H4 (cell line): ENCODE measurements around the gene CABP2. TPM values are rescaled to one million over a fixed set of nuclear protein-coding genes. Genes with fewer than 3 reads are reported as not detected.
"Not testable (repeated sequence)": the region's sequence is repeated elsewhere in the genome, so short reads cannot be mapped to it uniquely, and the experiment has no call there.

Experiments used
- DNase-seq: peaks from one replicate; pipeline ENCODE4 v3.0.0-alpha.2; 2015; ENCODE audit warnings: low spot score
- total RNA-seq: library from RNA; depleted of rRNA; stranded (reverse); fragments of >200 nt; shearing (Covaris generic); gene quantifications from 2 replicates; pipeline ENCODE4 v1.2.3, GENCODE V29; 2014

The CABP2 gene
- total RNA-seq, 1 experiment from 2014 or later, result not detected

- no peak for DNase-seq
Observed at GRCh38 chr11:67538823-67539505, 15.7 kb upstream of the CABP2 start.

DNA sequence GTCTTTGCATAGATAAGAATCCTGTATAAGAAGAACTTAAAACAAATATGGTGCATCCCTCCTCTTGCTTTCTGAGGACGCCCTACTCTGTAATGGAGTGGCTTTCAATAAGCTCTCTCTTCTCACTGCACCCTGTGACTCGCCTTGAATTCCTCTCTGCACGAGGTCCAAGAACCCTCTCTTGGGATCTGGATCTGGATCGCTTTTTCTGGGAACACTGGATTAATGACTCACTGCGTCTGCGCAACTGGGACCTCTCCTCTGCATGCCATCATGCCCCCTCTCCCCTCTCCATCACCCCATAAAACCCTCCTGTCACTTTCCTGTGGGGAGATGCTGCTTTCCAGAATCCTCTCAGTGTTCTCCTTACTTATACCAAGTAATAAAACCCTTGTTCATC lies 15.1 kb upstream of the CABP2 start:
- no peak for DNase-seq

DNA sequence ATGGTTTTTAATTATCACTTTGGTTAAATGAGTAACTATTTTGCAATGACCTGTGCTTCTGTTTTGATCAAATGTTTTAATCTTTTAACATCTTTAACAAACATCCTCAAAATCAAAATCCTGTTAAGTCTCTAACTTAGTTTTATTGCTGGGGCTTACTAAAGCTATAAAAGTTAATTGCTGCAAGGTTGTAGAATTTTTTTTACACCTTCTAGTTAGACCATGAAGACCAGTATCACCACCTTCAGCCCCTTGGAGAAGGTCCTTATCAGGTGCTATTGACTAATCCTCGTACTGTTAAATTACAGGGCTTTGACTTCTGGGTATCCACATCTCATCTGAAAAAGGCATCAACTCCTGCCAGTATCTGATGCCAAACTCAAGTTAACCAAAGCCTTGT lies 12.3 kb upstream of the CABP2 start:
- no peak for DNase-seq

DNA sequence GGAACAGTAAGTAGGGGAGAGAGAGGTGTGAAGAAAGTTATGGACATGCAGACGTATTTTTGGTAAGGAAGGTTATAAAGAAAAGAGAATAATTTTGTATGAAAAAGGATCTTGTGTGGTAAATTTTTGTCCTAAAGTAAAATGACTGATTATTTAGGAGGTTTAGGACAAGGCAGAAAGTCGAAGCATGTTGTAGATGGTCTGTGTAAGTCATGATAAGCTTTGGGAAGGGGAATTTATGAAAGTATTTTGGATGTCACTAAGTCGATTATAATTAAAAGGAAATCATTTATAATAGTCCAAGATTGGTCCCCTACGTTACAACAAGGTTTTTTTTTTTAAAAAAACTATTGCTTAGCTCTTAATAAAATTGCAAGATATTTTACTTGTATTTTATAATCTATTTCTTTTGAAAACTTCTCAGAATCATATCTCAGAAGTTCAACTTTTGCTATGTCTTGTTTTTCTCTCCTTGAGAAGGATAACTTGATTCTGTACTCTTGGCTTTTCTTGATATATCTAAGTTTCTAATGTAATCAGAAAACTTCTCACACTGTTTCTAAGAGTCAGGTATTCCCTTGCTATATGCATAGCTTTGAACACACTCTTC lies 10.9 kb upstream of the CABP2 start:
- no peak for DNase-seq

DNA sequence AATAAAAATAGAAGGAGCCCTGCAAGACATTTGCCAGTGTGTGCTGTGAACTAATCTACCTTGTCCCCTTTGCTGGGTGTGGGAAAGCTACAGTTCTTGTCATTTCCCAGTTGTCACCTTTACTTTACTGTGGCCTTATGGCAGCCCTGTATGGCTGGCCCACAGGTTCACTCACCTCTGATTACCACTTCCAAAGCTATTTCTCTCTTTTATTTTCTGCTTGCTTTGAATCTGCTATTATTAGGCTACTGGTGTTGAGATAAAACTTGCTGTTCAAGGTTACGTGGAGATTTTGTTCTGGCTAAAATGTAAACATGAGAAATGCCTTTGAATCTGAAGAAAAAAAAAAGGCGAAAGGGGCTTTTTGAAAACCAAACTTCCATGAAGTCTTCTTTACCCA lies 9.6 kb upstream of the CABP2 start:
- no peak for DNase-seq

GRCh38 chr11:67530282-67530592 lies 7.0 kb upstream of the CABP2 start:
- DNase-seq, result no peak

- DNase-seq, result no peak
Observed at GRCh38 chr11:67528376-67528775, 5.1 kb upstream of the CABP2 start.

- DNase-seq, result no peak
Observed at GRCh38 chr11:67525275-67525976, 2.2 kb upstream of the CABP2 start.

GRCh38 chr11:67524480-67524808 lies 1.2 kb upstream of the CABP2 start:
- no peak for DNase-seq

DNA sequence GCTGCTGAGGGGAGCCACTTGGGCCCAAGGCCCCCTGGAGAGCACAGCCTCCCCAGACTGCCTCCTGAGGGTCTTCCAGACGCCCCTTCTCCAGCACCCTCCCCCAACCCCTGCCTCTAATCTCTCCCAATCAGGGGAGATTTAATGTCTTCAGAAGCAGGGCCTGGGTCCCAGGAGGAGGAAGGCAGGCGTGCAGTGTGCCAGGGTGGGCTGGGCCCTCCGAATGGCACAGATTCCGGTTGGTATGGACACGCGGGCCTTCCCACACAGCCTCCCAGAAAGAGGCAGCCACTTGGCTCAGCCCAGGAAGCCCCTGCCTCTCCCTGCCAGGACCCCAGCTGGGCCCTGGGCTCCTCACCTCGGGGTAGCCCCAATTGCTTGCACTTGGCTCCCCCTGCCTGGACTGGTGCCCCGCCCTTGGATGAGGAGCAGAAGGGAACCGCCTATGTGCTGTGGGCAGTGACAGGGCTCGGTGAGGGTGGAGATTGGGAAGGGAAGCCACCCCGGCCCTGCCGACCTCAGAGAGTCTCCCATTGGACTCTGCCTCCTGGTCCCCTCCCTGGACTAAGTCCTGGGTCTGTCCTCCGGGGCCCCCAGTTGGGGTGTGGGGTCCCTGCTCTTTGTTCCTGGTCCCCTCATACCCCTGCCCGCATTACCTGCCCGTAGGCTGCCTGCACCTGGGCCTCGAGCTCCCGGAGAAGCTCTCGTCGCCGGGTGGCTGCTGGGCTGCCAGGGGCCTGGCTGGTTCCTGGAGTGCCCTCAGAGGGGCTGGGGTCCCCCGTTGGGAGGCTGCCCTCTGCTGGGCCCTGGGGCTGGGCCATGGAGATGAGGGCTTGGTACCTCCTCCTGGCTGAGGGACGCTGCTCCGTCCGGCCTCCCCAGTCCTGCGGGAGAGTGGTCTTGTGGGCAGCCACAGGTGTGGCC lies 572 bp upstream of the CABP2 start:
- DNase-seq, result no peak

DNA sequence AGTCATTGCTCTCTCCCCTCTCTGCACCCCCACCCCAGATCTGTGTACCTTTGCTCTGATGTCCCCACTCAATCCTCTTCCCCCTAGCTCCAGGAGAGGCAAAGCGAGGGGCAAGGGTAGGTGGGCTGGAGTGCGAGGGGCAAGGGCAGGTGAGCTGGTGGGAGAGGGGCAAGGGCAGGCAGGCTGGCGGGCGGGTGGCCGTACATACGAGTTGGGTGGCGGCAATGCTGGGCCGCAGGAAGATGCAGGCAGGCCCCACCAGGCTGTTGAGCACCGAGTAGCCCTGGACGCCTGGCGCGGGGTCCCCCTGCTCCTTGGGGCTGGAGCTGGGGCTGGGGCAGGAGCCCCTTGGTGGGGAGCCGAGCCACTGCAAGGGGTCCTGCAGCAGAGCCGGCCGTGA lies 908 bp downstream of the CABP2 start:
- no peak for DNase-seq

DNA sequence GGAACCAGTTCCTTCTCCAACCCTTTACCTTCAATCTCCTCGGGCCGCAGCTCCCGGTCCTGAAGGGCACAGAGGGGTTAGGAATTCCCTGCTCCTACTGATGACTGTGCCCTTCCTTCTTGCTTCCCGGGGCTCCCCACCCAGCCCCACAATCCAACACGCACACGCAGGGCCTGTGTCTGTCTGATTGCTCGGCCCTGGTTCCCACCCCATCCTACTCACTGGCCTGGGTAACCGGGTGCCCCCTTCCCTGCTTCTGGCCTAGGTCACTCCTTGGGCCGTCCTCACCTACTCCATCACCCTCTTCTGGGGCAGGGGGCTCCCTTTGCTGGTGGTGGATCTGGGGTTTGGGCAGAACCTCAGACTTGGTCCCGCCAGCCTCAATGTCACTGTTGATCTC lies 1.3 kb downstream of the CABP2 start:
- DNase-seq, result no peak

- no peak for DNase-seq
Observed at GRCh38 chr11:67520856-67521824, 2.1 kb downstream of the CABP2 start.

DNA sequence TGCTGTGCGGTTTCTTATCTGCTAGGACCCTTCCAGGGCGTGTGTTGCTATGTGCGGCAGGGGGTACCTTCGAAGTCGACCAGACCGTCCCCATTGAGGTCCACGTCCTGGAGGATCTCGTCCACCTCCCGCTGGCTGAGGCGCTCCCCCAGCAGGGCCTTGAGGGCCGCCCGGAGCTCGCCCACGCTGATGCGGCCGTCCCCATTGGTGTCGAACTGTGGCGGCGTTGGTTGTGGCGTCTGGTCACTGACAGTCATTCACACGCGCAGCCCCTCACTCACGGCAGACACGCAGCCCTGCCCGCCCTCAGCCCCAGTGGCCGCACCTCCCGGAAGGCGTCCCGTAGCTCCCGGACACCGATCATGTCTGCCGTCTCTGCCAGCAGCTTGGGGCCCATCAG lies 3.5 kb downstream of the CABP2 start:
- no peak for DNase-seq

DNA sequence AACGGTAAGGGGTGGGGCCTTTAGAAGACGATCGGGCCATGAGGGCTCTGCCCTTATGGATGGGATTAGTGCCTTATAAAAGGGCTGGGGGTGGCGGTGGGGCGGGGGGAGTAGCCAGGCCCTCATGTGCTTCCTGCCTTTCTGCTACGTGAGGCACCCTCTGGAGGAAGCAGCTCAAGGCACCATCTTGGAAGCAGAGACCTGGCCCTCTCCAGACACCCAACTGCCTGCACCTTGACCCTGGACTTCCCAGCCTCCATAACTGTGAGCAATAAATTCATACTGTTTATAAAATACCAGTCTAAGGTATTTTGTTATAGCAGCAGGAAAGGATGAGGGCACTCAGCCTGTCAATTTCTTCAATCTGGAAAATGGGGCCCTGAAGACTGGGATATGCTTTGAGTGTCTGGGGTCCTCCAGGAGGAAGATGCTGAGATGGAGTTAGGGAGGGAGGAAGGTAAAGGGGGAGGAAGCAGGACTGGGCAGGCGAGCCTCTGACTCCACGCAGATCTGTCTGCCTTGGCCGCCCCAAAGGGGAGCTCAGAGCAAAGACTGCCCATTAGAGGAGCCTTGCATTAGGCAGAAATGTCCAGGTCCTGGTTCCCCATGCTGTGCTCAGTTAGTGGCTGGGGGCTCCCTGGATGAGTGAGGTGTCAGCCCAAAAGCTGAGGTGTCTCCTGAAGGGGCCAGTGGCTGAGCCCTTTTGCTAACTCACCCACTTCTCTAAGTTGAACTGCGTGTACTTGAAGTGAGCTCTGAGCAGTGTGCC lies 5.3 kb downstream of the CABP2 start:
- DNase-seq, result no peak

DNA sequence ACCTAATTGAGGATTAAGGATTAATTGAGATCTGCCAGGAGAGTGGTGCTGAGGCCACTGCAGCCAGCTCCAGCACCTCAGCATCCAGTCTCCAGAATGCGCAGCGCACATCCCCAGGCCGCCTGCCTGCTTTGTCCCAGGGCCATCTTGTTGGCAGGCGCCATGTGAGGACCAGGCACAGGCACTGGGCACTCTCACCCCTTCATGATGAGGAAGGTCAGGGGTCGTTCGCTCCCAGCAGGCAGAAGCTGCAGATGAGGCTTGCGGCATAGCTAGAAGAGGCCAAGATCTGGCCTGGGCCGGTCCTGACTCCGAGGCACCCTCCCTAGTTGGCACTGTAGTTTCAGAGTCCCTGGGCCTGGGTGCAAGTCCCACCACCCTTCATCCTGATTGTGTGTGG lies 6.4 kb downstream of the CABP2 start:
- DNase-seq, result no peak

DNA sequence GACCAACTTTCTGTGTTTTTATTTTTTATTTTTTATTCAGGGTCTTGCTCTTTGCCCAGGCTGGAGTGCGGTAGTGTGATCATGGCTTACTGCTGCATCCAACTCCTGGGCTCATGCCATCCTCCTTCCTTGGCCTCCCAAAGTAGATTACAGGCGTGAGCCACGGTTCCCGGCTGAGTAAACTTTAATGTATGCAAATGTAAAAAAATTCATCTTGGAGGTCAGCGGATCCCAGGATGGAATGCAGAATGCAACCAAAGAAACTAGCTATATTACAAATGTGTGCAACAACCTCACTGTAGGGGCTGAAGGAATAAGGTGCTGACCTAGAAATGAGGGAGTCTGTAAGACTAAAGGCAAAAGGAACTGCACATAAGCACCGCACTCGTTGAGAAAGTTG lies 9.1 kb downstream of the CABP2 start:
- no peak for DNase-seq

DNA sequence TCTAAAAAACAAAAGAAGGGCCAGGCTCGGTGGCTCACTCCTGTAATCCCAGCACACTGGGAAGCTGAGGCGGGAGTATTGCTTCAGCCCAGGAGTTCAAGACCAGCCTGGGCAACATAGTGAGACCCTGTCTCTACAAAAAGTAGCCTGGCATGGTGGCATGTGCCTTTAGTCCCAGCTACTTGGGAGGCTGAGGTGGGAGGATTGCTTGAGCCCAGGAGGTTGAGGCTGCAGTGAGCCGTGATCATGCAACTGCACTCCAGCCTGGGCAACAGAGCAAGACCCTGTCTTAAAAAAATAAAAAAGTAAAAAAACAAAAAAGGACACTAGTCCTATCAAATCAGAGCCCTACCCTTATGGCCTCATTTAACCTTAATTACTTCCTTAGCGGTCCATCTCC lies 11.7 kb downstream of the CABP2 start:
- not testable (repeated sequence) for DNase-seq

GRCh38 chr11:67510023-67510345 lies 13.3 kb downstream of the CABP2 start:
- DNase-seq, result no peak

GRCh38 chr11:67508486-67509121 lies 14.6 kb downstream of the CABP2 start:
- DNase-seq, result peak; percentile 94
